Measurements from ENCODE around the gene PNP. TPM values are rescaled to one million over a fixed set of nuclear protein-coding genes. Genes with fewer than 3 reads are reported as not detected.
A peak's percentile ranks its signal among the peaks of the same experiment; 100 is the strongest.

The PNP gene
- total RNA-seq, 1 donor = 32.4 TPM

- DNase-seq (ENCODE audit: low read depth) = peak; percentile 28
These were observed 47.7 kb downstream of the PNP start for GRCh38 chr14:20516921-20517320.

GRCh38 chr14:20522332-20522731, 53.1 kb downstream of the PNP start:
- DNase-seq (ENCODE audit: low read depth) = no peak
- no peak for TF ChIP-seq CTCF (IDR thresholded peaks at IDR 0.05; ENCODE audit: insufficient read depth, low read depth, low read length)
- no peak overlapping the region for H3K4me3 ChIP-seq (ENCODE audit: low read depth, low read length)

More at GRCh38 chr14:20516921-20517320, 47.7 kb downstream of the PNP start:
- no peak for TF ChIP-seq CTCF (IDR thresholded peaks at IDR 0.05; ENCODE audit: insufficient read depth, low read depth, low read length)
- H3K4me3 ChIP-seq (ENCODE audit: low read depth, low read length) = no peak overlapping the region

GRCh38 chr14:20524027-20524426, 54.8 kb downstream of the PNP start:
- DNase-seq (ENCODE audit: low read depth) = no peak
- no peak overlapping the region for H3K4me3 ChIP-seq (ENCODE audit: low read depth, low read length)
- TF ChIP-seq CTCF (IDR thresholded peaks at IDR 0.05; ENCODE audit: insufficient read depth, low read depth, low read length) = no peak

Other genes with a start within 250 kb of the PNP start
- not detected in 2 replicates for gene OR11H6, start 245.7 kb upstream of the PNP start, total RNA-seq
- gene OR11H7, start 240.4 kb upstream of the PNP start, total RNA-seq = not detected in 2 replicates
- gene OR11H4, start 230.1 kb upstream of the PNP start, total RNA-seq = not detected in 2 replicates
- gene TTC5, start 163.5 kb upstream of the PNP start, total RNA-seq = 14.8 and 16.8 TPM in 2 replicates
- 40.9 and 49.7 TPM in 2 replicates for gene CCNB1IP1, start 136.1 kb upstream of the PNP start, total RNA-seq
- gene PARP2, start 125.8 kb upstream of the PNP start, total RNA-seq = 11.9 and 12.5 TPM in 2 replicates
- gene TEP1, start 55.9 kb upstream of the PNP start, total RNA-seq = 17.7 and 22.0 TPM in 2 replicates
- gene KLHL33, start 33.2 kb upstream of the PNP start, total RNA-seq = under 0.01 and 0.43 TPM in 2 replicates
- gene OSGEP, start 14.6 kb upstream of the PNP start, total RNA-seq = 36.3 and 41.2 TPM in 2 replicates
- gene APEX1, start 14.2 kb upstream of the PNP start, total RNA-seq = 29.0 and 34.1 TPM in 2 replicates
- 20.7 and 35.4 TPM in 2 replicates for gene PIP4P1, start 8.0 kb upstream of the PNP start, total RNA-seq
- not detected in 2 replicates for gene RNASE10, start 36.1 kb downstream of the PNP start, total RNA-seq
- not detected in 2 replicates for gene RNASE9, start 91.6 kb downstream of the PNP start, total RNA-seq
- not detected in 2 replicates for gene RNASE11, start 118.6 kb downstream of the PNP start, total RNA-seq
- gene RNASE12, start 122.0 kb downstream of the PNP start, total RNA-seq = not detected in 2 replicates
- not detected in 2 replicates for gene OR6S1, start 172.3 kb downstream of the PNP start, total RNA-seq
- 6.9 and 7.4 TPM in 2 replicates for gene RNASE4, start 215.2 kb downstream of the PNP start, total RNA-seq
- gene ANG, start 219.4 kb downstream of the PNP start, total RNA-seq = 1.7 and 4.5 TPM in 2 replicates